Coronary artery (tissue), 2 donors: Measurements from ENCODE around the gene DTHD1.

Experiments used
- DNase-seq: peaks from one replicate; pipeline ENCODE4 v3.0.0-alpha.2; 2017; ENCODE audit warnings: low spot score
- H3K27ac ChIP-seq, 2 donors: fragments of 200-600 bp; sonication (generic); one replicate each; pipeline ENCODE4 v1.5.1; 2016 to 2019
- H3K4me3 ChIP-seq: fragments of 200-600 bp; sonication (generic); 2 replicates; pipeline ENCODE4 v1.5.1; 2016; ENCODE audit warnings: mild to moderate bottlenecking, moderate library complexity
- TF ChIP-seq, protein P1 (sequence below): fragments of 200-600 bp; sonication (generic); IDR thresholded peaks from one replicate; pipeline ENCODE4 v1.5.1; 2019; ENCODE audit warnings: antibody characterized with exemption

DTHD1 gene

DNA sequence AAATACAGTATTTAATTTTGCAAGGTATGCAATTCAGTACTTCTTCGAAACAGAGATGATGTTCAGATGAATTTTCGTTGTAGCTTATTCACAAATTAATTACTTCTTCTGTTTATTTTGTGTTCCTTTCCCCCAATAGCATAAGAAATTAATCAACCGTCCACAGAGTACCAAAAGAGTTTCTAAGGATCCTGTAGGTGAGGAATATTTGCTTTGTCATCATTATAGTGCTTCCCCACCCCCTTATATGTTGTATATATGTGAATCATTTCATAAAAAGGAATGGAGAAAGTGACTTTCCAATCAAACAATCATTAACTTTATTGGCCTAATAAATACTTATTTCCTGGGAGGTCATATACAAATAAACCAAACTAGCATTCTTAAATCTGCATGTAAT lies 57.6 kb downstream of the DTHD1 start:
- no peak for DNase-seq
- Histone ChIP-seq H3K27ac (no peak overlapping the region), H3K4me3 (no peak overlapping the region)
- TF ChIP-seq, protein P1, sequence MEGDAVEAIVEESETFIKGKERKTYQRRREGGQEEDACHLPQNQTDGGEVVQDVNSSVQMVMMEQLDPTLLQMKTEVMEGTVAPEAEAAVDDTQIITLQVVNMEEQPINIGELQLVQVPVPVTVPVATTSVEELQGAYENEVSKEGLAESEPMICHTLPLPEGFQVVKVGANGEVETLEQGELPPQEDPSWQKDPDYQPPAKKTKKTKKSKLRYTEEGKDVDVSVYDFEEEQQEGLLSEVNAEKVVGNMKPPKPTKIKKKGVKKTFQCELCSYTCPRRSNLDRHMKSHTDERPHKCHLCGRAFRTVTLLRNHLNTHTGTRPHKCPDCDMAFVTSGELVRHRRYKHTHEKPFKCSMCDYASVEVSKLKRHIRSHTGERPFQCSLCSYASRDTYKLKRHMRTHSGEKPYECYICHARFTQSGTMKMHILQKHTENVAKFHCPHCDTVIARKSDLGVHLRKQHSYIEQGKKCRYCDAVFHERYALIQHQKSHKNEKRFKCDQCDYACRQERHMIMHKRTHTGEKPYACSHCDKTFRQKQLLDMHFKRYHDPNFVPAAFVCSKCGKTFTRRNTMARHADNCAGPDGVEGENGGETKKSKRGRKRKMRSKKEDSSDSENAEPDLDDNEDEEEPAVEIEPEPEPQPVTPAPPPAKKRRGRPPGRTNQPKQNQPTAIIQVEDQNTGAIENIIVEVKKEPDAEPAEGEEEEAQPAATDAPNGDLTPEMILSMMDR, result no peak

DNA sequence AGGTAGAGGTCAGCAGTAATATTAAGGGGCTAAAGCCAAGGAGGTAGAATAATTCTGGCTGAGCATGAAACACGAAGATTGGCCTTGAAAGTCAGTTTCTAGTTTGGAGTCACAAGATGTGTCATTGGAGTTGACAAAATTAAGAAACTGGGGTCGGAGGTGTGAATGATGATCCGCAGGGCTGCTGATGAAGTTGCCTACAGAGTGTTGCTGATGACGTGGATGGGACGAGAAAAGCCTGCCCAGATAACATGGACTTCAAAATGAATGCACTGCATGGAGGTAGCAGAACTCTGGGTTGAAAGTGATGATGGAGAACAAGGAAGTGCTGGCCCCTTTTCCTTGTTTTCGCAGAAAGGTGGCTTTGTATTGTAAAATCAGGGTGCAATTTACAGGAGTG lies 60.5 kb downstream of the DTHD1 start:
- Histone ChIP-seq H3K27ac (no peak overlapping the region), H3K4me3 (no peak overlapping the region)
- no peak for DNase-seq
- TF ChIP-seq, protein P1, result no peak

DNA sequence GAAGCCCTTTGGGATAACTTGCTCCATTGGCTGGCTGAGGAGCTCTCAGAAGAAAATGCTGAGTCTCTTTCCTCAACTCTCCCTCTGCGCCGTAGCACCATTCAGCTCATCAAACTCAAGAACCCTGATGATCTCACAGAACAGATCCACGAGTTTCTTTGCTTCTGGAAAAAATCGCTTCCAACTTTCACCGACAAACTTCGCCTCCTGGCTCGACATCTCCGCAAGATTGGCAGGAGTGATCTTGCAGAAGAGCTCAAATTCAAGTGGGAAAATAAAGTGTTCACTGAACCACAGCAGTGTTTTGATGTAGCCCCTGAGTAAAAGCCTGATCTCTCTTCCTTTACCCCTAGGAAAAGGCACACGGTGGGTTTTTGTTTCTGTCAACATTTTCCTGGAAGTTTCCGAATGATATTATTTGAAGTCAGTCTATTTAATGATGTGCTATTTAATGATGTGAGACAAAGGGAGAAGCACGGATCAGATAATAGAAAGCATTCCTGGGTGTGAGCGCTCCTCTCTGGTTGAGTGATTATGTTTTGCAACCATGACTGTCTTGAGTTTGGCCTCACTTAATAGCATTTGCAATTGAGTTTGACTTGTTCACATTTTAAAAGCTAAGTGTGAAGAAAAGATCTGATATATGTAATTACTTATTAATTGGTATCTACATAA lies 62.2 kb downstream of the DTHD1 start:
- TF ChIP-seq, protein P1, result no peak
- no peak overlapping the region for H3K27ac ChIP-seq
- DNase-seq, result no peak
- H3K4me3 ChIP-seq, result no peak overlapping the region

DNA sequence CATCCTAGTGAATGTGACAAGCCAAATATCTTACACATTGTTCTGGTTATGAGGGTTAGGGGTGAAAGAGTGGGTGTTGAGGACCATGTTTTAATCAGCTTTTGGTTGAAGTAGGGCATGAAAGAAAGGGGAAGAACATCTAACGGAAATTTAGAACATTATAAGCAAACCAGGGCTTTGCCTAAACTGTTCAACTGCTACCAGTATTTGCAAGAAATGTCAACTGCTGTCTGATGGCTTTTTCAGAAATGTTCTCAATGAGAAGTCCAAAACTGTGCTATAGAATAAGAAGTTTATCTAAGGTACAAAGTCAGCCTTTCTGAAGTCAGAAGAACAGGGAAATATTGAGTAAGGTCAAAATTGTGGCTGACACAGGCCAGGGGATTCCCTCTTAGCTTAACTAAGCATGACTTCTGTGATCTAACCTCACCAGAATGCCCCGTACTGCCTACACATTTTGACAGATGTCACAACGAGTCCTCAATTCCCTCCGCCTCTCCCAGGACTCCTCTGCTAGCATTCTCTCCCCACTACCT lies 67.1 kb downstream of the DTHD1 start:
- H3K27ac ChIP-seq, result no peak overlapping the region
- DNase-seq, result no peak
- no peak overlapping the region for H3K4me3 ChIP-seq
- TF ChIP-seq, protein P1, result no peak

DNA sequence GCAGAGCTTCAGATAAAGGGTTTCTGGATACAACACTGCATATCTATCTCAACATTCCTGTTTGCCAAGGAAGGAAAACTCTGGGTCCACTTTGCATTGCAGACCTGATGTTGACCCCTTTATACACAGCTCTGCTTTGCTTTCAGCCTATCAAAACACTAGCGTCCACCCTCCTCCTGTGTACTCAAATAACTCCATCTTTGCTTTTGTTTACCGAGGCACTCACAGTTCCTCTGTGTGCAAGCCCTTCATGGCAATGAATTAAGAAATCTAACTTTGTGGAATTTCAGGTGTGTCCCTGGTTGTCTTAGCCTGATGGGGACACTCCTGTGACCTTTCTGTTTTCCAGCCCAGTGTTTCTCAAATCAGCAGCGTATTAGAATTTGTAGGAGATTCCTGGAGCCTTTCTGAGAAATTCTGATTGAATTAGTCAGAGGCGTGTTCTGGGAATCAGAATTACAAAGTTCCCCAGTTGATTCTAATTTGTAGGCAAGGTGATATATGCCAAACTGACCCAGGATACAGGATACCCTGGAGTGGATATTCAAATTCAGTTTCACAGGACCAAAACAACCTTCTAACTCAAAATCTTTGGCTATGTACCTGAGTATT lies 68.6 kb downstream of the DTHD1 start:
- no peak overlapping the region for H3K27ac ChIP-seq
- TF ChIP-seq, protein P1, result no peak
- DNase-seq, result no peak
- no peak overlapping the region for H3K4me3 ChIP-seq

DNA sequence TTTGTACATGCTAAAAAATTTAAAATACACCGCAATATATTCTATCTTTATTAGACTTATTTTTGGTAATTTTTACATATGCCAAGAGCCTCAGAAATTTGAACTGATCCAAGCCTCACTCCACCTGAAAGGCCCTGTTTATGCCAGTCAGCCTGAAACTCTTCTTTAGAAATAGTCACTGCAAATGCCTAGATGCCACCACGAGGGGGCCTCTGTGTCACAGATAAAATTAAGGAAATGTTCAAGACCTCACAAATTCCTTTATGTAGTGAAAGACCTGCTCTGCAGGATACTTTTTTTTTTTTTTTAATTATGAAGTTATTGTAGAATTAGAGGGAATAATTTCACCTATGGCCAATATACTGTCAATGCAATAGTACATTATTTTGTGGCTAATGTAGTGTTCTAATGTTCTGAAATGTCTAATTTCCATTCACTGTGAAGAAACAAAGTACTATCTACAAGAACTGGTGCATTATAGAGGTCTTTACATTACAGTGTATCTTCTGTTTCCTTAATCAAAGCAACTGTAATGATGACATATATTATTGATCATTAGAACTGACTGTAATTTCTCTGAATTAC lies 69.8 kb downstream of the DTHD1 start:
- TF ChIP-seq, protein P1, result no peak
- no peak for DNase-seq
- no peak overlapping the region for H3K4me3 ChIP-seq
- H3K27ac ChIP-seq, result no peak overlapping the region
